MM.1S (cell line): ENCODE results near the gene TMEM92.
A peak's percentile ranks its signal among the peaks of the same experiment; 100 is the strongest.

Source experiments
- DNase-seq: peaks from one replicate; pipeline ENCODE4 v3.0.0-alpha.2; 2015
- H2AFZ ChIP-seq: fragments of 300-600 bp; sonication (generic); 2 replicates; pipeline ENCODE4 v1.6.0; 2016; ENCODE audit warnings: antibody characterized with exemption, low read length
- H3F3A ChIP-seq: fragments of 300-600 bp; sonication (generic); 2 replicates; pipeline ENCODE4 v1.6.1; 2016; ENCODE audit warnings: mild to moderate bottlenecking, antibody characterized with exemption, low read length, moderate library complexity, mixed read lengths; ENCODE audit not compliant: insufficient read depth
- H3K27ac ChIP-seq: fragments of 300-600 bp; sonication (generic); 2 replicates; pipeline ENCODE4 v1.5.1; 2016; ENCODE audit warnings: mild to moderate bottlenecking, low read length
- H3K27me3 ChIP-seq: fragments of 300-600 bp; sonication (generic); replicated peaks from 2 replicates; pipeline ENCODE4 v1.6.0; 2016; ENCODE audit warnings: low read length; ENCODE audit not compliant: insufficient read depth
- H3K36me3 ChIP-seq: fragments of 300-600 bp; sonication (generic); replicated peaks from 2 replicates; pipeline ENCODE4 v1.6.1; 2016; ENCODE audit warnings: mild to moderate bottlenecking, low read length, mixed read lengths; ENCODE audit not compliant: insufficient read depth
- H3K4me1 ChIP-seq: fragments of 300-600 bp; sonication (generic); 2 replicates; pipeline ENCODE4 v1.6.1; 2016; ENCODE audit warnings: low read length, mixed read lengths
- H3K4me2 ChIP-seq: fragments of 300-600 bp; sonication (generic); 2 replicates; pipeline ENCODE4 v1.6.0; 2016; ENCODE audit warnings: low read depth, low read length
- H3K4me3 ChIP-seq: fragments of 300-600 bp; sonication (generic); 2 replicates; pipeline ENCODE4 v1.5.1; 2016; ENCODE audit warnings: low read length, mixed read lengths
- H3K79me2 ChIP-seq: fragments of 300-600 bp; sonication (generic); 2 replicates; pipeline ENCODE4 v1.6.1; 2016; ENCODE audit warnings: mixed run types, low read length, mixed read lengths
- H3K9ac ChIP-seq: fragments of 300-600 bp; sonication (generic); 2 replicates; pipeline ENCODE4 v1.6.1; 2016; ENCODE audit warnings: low read length, mixed read lengths
- H3K9me2 ChIP-seq: fragments of 300-600 bp; sonication (generic); replicated peaks from 2 replicates; pipeline ENCODE4 v1.6.1; 2016; ENCODE audit warnings: mild to moderate bottlenecking, low read length, mixed read lengths; ENCODE audit not compliant: insufficient read depth
- H3K9me3 ChIP-seq: fragments of 300-600 bp; sonication (generic); replicated peaks from 2 replicates; pipeline ENCODE4 v1.6.1; 2016; ENCODE audit warnings: mild to moderate bottlenecking, low read length, mixed read lengths; ENCODE audit not compliant: insufficient read depth
- H4K20me1 ChIP-seq: fragments of 300-600 bp; sonication (generic); 2 replicates; pipeline ENCODE4 v1.6.1; 2016; ENCODE audit warnings: mild to moderate bottlenecking, low read length, moderate library complexity, mixed read lengths; ENCODE audit not compliant: insufficient read depth
- EZH2 ChIP-seq: fragments of 300-600 bp; sonication (generic); optimal IDR thresholded peaks from 2 replicates; pipeline ENCODE3; 2017; ENCODE audit warnings: low read depth, mild to moderate bottlenecking, antibody characterized with exemption, low read length, mixed read lengths
- EZH2phosphoT487 ChIP-seq: fragments of 300-600 bp; sonication (generic); IDR thresholded peaks from 2 replicates; pipeline ENCODE4 v1.6.1; 2018; ENCODE audit warnings: antibody characterized with exemption, low read length
- TF ChIP-seq, protein P1 (sequence below): fragments of 300-600 bp; sonication (generic); IDR thresholded peaks from 2 replicates; pipeline ENCODE4 v1.5.1; 2016; ENCODE audit warnings: antibody characterized with exemption, low read length, mixed read lengths

Gene TMEM92

DNA sequence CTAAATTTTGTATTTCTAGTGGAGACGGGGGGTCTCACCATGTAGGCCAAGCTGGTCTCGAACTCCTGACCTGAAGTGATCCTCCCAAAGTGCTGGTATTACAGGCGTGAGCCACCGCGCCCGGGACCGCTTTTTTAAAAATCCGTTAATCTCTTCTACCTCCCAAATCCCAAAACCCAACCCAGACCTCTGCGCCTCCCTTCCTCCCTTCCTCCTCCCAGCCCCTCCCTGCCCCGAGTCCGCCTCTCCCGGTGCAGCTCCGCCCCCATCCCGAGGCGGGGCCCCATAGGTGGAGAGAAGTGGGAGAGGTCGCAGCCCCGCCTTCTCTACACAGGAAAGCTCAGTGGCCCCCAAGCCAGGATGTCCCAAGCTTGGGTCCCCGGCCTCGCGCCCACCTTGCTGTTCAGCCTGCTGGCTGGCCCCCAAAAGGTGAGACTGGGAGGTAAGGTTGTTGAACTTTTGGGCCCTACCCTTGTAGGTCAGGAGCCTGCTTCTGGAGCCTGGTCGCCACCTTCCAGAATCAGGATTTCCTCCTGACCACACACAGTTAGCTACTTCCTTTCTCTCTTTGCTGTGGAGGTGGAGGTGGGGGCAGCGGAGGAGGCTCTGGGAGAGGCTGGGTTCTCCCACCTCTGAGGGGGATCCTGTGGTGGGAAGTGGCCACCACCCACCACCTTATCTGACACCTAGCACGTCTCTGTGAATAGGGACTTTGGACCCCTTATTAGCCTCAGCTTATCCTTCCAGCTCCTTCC lies at the start of gene TMEM92:
TSS of gene TMEM92 (plus strand) at position 325 of the 755 bp plus-strand sequence. CDS start at position 361, 36 bp downstream.
- Histone ChIP-seq H3K9me2 (no peaks in the 10 kb centered on the region), H3K27me3 (peaks cover 54% of the 10 kb centered on the region), H3K9me3 (no peaks in the 10 kb centered on the region), H3F3A (no peaks in the 10 kb centered on the region), H3K4me1 (no peaks in the 10 kb centered on the region), H4K20me1 (no peaks in the 10 kb centered on the region), H3K9ac (no peak within 1 kb of the TSS; the same call in 1 of the 2 replicates), H3K79me2 (no peaks in the 10 kb centered on the region), H3K4me2 (peak within 1 kb of the TSS; percentile 75; the same call in 1 of the 2 replicates), H3K4me3 (peak within 1 kb of the TSS; percentile 65; the same call in 1 of the 2 replicates), H3K27ac (no peak within 1 kb of the TSS), H3K36me3 (no peaks in the 10 kb centered on the region), H2AFZ (peak within 1 kb of the TSS; percentile 38; the same call in 1 of the 2 replicates)
- no peak for DNase-seq
- TF ChIP-seq, protein P1, sequence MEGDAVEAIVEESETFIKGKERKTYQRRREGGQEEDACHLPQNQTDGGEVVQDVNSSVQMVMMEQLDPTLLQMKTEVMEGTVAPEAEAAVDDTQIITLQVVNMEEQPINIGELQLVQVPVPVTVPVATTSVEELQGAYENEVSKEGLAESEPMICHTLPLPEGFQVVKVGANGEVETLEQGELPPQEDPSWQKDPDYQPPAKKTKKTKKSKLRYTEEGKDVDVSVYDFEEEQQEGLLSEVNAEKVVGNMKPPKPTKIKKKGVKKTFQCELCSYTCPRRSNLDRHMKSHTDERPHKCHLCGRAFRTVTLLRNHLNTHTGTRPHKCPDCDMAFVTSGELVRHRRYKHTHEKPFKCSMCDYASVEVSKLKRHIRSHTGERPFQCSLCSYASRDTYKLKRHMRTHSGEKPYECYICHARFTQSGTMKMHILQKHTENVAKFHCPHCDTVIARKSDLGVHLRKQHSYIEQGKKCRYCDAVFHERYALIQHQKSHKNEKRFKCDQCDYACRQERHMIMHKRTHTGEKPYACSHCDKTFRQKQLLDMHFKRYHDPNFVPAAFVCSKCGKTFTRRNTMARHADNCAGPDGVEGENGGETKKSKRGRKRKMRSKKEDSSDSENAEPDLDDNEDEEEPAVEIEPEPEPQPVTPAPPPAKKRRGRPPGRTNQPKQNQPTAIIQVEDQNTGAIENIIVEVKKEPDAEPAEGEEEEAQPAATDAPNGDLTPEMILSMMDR, result no peak
- TF ChIP-seq EZH2phosphoT487 (no peak), EZH2 (no peak)

DNA sequence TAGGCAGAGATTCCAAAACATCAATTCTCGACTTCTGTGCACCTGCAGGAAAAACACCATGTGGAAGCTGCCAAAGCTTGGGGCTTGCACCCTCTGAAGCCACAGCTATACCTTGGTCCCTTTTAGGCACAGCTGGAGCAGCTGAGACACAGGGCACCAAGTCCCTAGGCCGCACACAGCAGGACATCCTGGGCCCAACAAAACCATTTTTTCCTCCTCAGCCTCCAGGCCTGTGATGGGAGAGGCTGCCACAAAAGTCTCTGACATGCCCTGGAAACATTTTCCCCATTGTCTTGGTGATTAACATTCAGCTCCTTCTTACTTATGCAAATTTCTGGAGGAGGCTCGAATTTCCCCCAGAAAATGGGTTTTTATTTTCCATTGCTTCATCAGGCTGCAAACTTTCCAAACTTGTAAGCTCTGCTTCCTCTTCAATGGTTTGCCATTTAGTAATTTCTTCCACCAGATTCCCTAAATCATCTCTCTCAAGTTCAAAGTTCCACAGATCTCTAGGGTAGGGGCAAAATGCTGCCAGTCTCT lies 48.5 kb upstream of the TMEM92 start:
- DNase-seq, result no peak
- Histone ChIP-seq H3F3A (no peaks in the 10 kb centered on the region), H3K4me2 (no peak overlapping the region), H3K9me2 (no peaks in the 10 kb centered on the region), H3K4me3 (no peak overlapping the region), H3K36me3 (no peaks in the 10 kb centered on the region), H3K9me3 (no peaks in the 10 kb centered on the region), H3K27ac (no peak overlapping the region), H3K27me3 (0 out of 2 replicates have a peak, but pooled peaks cover 8% of the 10 kb centered on the region), H4K20me1 (no peaks in the 10 kb centered on the region), H2AFZ (no peak overlapping the region), H3K79me2 (no peaks in the 10 kb centered on the region), H3K4me1 (peaks cover 7% of the 10 kb centered on the region; the same call in 1 of the 2 replicates), H3K9ac (no peak overlapping the region)
- no peak for TF ChIP-seq EZH2phosphoT487
- TF ChIP-seq EZH2, result no peak
- TF ChIP-seq, protein P1, result no peak

DNA sequence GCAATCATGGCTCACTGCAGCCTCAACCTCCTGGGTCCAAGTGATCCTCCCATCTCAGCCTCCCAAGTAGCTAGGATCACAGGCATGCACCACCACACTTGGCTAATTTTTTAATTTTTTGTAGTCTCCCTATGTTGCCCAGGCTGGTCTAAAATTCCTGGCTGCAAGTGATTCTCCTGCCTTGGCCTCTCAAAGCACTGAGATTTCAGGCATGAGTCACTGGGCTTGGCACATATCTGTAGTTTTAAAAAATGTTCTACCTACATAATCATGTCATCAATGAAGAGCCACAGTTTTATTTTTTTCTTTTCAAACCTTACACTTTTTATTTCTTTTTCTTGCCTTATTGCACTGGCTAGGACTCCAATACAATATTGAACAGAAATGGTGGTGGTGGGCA lies 39.7 kb upstream of the TMEM92 start:
- no peak overlapping the region for H3K9ac ChIP-seq
- no peaks in the 10 kb centered on the region for H3K9me2 ChIP-seq
- no peaks in the 10 kb centered on the region for H3K36me3 ChIP-seq
- no peaks in the 10 kb centered on the region for H4K20me1 ChIP-seq
- no peaks in the 10 kb centered on the region for H3F3A ChIP-seq
- H3K9me3 ChIP-seq, result no peaks in the 10 kb centered on the region
- H3K4me1 ChIP-seq, result no peaks in the 10 kb centered on the region
- no peaks in the 10 kb centered on the region for H3K79me2 ChIP-seq
- no peak overlapping the region for H3K27ac ChIP-seq
- TF ChIP-seq EZH2, result no peak
- no peak for TF ChIP-seq EZH2phosphoT487
- TF ChIP-seq, protein P1, result no peak
- no peak overlapping the region for H3K4me2 ChIP-seq
- peaks cover 15% of the 10 kb centered on the region; the same call in 1 of the 2 replicates for H3K27me3 ChIP-seq
- no peak overlapping the region for H2AFZ ChIP-seq
- H3K4me3 ChIP-seq, result no peak overlapping the region
- DNase-seq, result no peak
